H9 (cell line): ENCODE results near the gene PRLHR. TPM values are rescaled to one million over a fixed set of nuclear protein-coding genes. Genes with fewer than 3 reads are reported as not detected.

Experiments
- DNase-seq: peaks from one replicate; pipeline ENCODE4 v3.0.0-alpha.2; 2017
- H2AFZ ChIP-seq: one replicate; pipeline ENCODE4 v1.6.1; 2013; ENCODE audit warnings: mild to moderate bottlenecking, low read length, control low read depth, moderate library complexity
- H2AK5ac ChIP-seq: 2 replicates; pipeline ENCODE4 v1.6.1; 2013; ENCODE audit warnings: low read length, control low read depth, mixed read lengths; ENCODE audit not compliant: insufficient read length
- H2BK120ac ChIP-seq: one replicate; pipeline ENCODE4 v1.6.1; 2013; ENCODE audit warnings: low read depth, mild to moderate bottlenecking, low read length, control low read depth, inconsistent platforms; ENCODE audit not compliant: poor library complexity, severe bottlenecking
- H2BK12ac ChIP-seq: 2 replicates; pipeline ENCODE4 v1.6.1; 2013; ENCODE audit warnings: low read length, control low read depth, mixed read lengths, low read depth; ENCODE audit not compliant: insufficient read length
- H2BK15ac ChIP-seq: 2 replicates; pipeline ENCODE4 v1.6.1; 2013; ENCODE audit warnings: low read depth, low read length, control low read depth
- H2BK20ac ChIP-seq: one replicate; pipeline ENCODE4 v1.6.1; 2013; ENCODE audit warnings: low read depth, mild to moderate bottlenecking, low read length, control low read depth, inconsistent platforms; ENCODE audit not compliant: poor library complexity, severe bottlenecking
- H2BK5ac ChIP-seq: 2 replicates; pipeline ENCODE4 v1.6.1; 2013; ENCODE audit warnings: low read length, control low read depth, mixed read lengths; ENCODE audit not compliant: insufficient read length
- H3K14ac ChIP-seq: 2 replicates; pipeline ENCODE4 v1.6.1; 2013; ENCODE audit warnings: low read length, control low read depth; ENCODE audit not compliant: insufficient read depth
- H3K18ac ChIP-seq: 2 replicates; pipeline ENCODE4 v1.6.1; 2013; ENCODE audit warnings: low read depth, mild to moderate bottlenecking, mixed read lengths, low read length, control low read depth; ENCODE audit not compliant: insufficient read length
- H3K23ac ChIP-seq: 2 replicates; pipeline ENCODE4 v1.6.1; 2013; ENCODE audit warnings: low read length, control low read depth, mixed read lengths, low read depth; ENCODE audit not compliant: insufficient read length
- H3K23me2 ChIP-seq: 2 replicates; pipeline ENCODE4 v1.6.1; 2013; ENCODE audit warnings: low read depth, mild to moderate bottlenecking, mixed read lengths, low read length, control low read depth; ENCODE audit not compliant: insufficient read length, poor library complexity, severe bottlenecking
- H3K27ac ChIP-seq: 2 replicates; pipeline ENCODE4 v1.5.1; 2013; ENCODE audit warnings: low read length, control low read depth, mixed read lengths, low read depth; ENCODE audit not compliant: insufficient read length
- H3K27me3 ChIP-seq: 2 replicates; pipeline ENCODE4 v1.6.1; 2013; ENCODE audit warnings: low read length, control low read depth, inconsistent platforms; ENCODE audit not compliant: insufficient read depth
- H3K4ac ChIP-seq: 2 replicates; pipeline ENCODE4 v1.6.1; 2013; ENCODE audit warnings: low read depth, mild to moderate bottlenecking, control low read depth, inconsistent platforms, low read length, moderate library complexity
- H3K4me1 ChIP-seq: 2 replicates; pipeline ENCODE4 v1.6.1; 2013; ENCODE audit warnings: low read length, control low read depth, inconsistent platforms; ENCODE audit not compliant: insufficient read depth
- H3K4me2 ChIP-seq: 2 replicates; pipeline ENCODE4 v1.6.1; 2013; ENCODE audit warnings: low read length, control low read depth, mixed read lengths; ENCODE audit not compliant: insufficient read length, insufficient read depth
- H3K56ac ChIP-seq: 2 replicates; pipeline ENCODE4 v1.6.1; 2013; ENCODE audit warnings: low read depth, mild to moderate bottlenecking, mixed read lengths, low read length, control low read depth; ENCODE audit not compliant: insufficient read length
- H3K79me1 ChIP-seq: 2 replicates; pipeline ENCODE4 v1.6.1; 2013; ENCODE audit warnings: low read depth, mild to moderate bottlenecking, moderate library complexity, low read length, control low read depth, inconsistent platforms; ENCODE audit not compliant: insufficient read depth, poor library complexity, severe bottlenecking
- H3K79me2 ChIP-seq: 2 replicates; pipeline ENCODE4 v1.6.1; 2013; ENCODE audit warnings: low read length, control low read depth, inconsistent platforms; ENCODE audit not compliant: insufficient read depth
- H3K9ac ChIP-seq: 2 replicates; pipeline ENCODE4 v1.6.1; 2013; ENCODE audit warnings: low read length, control low read depth, mixed read lengths; ENCODE audit not compliant: insufficient read length; ENCODE audit errors: extremely low read depth
- H3K9me3 ChIP-seq: one replicate; pipeline ENCODE4 v1.6.1; 2013; ENCODE audit warnings: low read depth, low read length, inconsistent platforms; ENCODE audit not compliant: control insufficient read depth
- H3T11ph ChIP-seq: one replicate; pipeline ENCODE4 v1.6.1; 2013; ENCODE audit warnings: mild to moderate bottlenecking, low read length, control low read depth, inconsistent platforms
- H4K20me1 ChIP-seq: one replicate; pipeline ENCODE4 v1.6.1; 2013; ENCODE audit not compliant: control insufficient read depth, insufficient read length, insufficient read depth
- H4K5ac ChIP-seq: 2 replicates; pipeline ENCODE4 v1.6.1; 2013; ENCODE audit warnings: low read depth, mild to moderate bottlenecking, mixed read lengths, low read length, control low read depth; ENCODE audit not compliant: insufficient read length
- H4K8ac ChIP-seq: replicated peaks from 2 replicates; pipeline ENCODE4 v1.6.1; 2013; ENCODE audit warnings: low read length, control low read depth, mixed read lengths, low read depth; ENCODE audit not compliant: insufficient read length
- H4K91ac ChIP-seq: 2 replicates; pipeline ENCODE4 v1.6.1; 2013; ENCODE audit warnings: low read depth, mild to moderate bottlenecking, moderate library complexity, mixed read lengths, low read length, control low read depth; ENCODE audit not compliant: insufficient read length
- H3K27ac Mint-ChIP-seq, 3 experiments: 2 replicates in 2 of 3; 3 replicates in 1 of 3; pipeline ENCODE4 v1.8.0; 2020 to 2021; ENCODE audit warnings: mixed read lengths in 3 of 3, mild to moderate bottlenecking in 1 of 3, moderate library complexity in 1 of 3
- H3K27me3 Mint-ChIP-seq: 2 replicates; pipeline ENCODE4 v1.8.0; 2021; ENCODE audit warnings: low read depth, mild to moderate bottlenecking, moderate library complexity, mixed read lengths
- H3K36me3 Mint-ChIP-seq, 3 experiments: 2 replicates in 2 of 3; 3 replicates in 1 of 3; pipeline ENCODE4 v1.8.0; 2020 to 2021; ENCODE audit warnings: low read depth in 3 of 3, mixed read lengths in 3 of 3; ENCODE audit not compliant: insufficient read depth in 1 of 3
- H3K4me1 Mint-ChIP-seq, 2 experiments: 2 replicates each; pipeline ENCODE4 v1.8.0; 2020; ENCODE audit warnings: mixed read lengths in 2 of 2
- H3K4me3 Mint-ChIP-seq, 2 experiments: 2 replicates in 1 of 2; 3 replicates in 1 of 2; pipeline ENCODE4 v1.8.0; 2020 to 2021; ENCODE audit warnings: mild to moderate bottlenecking in 2 of 2, mixed read lengths in 2 of 2, moderate library complexity in 1 of 2
- H3K9me3 Mint-ChIP-seq, 2 experiments: 2 replicates in 1 of 2; 3 replicates in 1 of 2; pipeline ENCODE4 v1.8.0; 2020; ENCODE audit warnings: mild to moderate bottlenecking in 2 of 2, mixed read lengths in 2 of 2, moderate library complexity in 1 of 2
- WGBS: extraction: QIAGEN DNeasy Blood & Tissue Kit; methylation state at CpG from one replicate; pipeline ENCODE4 v1.1.7; 2013; ENCODE audit warnings: missing lambda C conversion rate, low lambda C conversion rate, mixed read lengths; ENCODE audit not compliant: insufficient read length; ENCODE audit errors: extremely low coverage; 5-methylcytosine and 5-hydroxymethylcytosine counted together
- total RNA-seq: library from RNA; stranded (reverse); gene quantifications from 2 replicates; pipeline ENCODE4 v1.2.1, GENCODE V29; 2021
- TF ChIP-seq, protein P1 (sequence below): fragments of 200-600 bp; sonication (generic); conservative IDR thresholded peaks from 3 replicates; pipeline ENCODE4 v1.8.0; 2021; ENCODE audit warnings: antibody characterized with exemption, mild to moderate bottlenecking

PRLHR gene
- total RNA-seq, 1 experiment from 2014 or later = not detected

DNA sequence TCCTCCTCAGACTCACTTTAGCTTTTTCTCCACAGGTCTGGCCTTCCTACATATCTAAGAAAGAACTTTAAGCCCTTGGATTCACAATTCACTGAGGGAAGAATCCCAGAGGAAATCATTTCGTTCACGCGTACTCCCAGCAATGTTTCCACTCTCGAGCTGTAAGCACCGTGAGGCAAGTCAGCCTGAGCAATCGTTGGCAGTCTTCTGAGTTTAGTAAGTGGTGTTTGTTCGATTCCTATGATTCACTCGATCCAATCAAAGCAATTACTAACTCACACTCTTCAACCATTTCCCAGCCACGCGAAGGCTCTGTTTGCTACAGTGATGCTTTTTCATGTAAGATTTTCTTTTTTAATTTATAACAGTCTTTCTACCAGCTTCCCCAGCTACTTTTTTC lies 10.2 kb upstream of the PRLHR start:
- Histone ChIP-seq H3K23me2 (no peaks in the 10 kb centered on the region), H3K9ac (no peak overlapping the region), H3K14ac (no peak overlapping the region), H2AK5ac (no peak overlapping the region), H3K4me1 (no peaks in the 10 kb centered on the region), H3K9me3 (peaks cover 12% of the 10 kb centered on the region), H4K91ac (no peak overlapping the region), H2BK12ac (no peak overlapping the region), H2BK5ac (no peak overlapping the region), H3K56ac (no peak overlapping the region), H3K27ac (no peak overlapping the region), H2AFZ (no peak overlapping the region), H2BK120ac (no peak overlapping the region), H4K8ac (no peak overlapping the region), H3K4me2 (no peak overlapping the region), H3K27me3 (no peaks in the 10 kb centered on the region), H3K79me1 (no peaks in the 10 kb centered on the region), H3K23ac (no peak overlapping the region), H3K79me2 (no peaks in the 10 kb centered on the region), H3K18ac (no peak overlapping the region), H4K20me1 (no peaks in the 10 kb centered on the region), H4K5ac (no peak overlapping the region), H2BK20ac (no peak overlapping the region), H3K4ac (no peak overlapping the region), H3T11ph (no peak overlapping the region), H2BK15ac (no peak overlapping the region)
- TF ChIP-seq, protein P1, sequence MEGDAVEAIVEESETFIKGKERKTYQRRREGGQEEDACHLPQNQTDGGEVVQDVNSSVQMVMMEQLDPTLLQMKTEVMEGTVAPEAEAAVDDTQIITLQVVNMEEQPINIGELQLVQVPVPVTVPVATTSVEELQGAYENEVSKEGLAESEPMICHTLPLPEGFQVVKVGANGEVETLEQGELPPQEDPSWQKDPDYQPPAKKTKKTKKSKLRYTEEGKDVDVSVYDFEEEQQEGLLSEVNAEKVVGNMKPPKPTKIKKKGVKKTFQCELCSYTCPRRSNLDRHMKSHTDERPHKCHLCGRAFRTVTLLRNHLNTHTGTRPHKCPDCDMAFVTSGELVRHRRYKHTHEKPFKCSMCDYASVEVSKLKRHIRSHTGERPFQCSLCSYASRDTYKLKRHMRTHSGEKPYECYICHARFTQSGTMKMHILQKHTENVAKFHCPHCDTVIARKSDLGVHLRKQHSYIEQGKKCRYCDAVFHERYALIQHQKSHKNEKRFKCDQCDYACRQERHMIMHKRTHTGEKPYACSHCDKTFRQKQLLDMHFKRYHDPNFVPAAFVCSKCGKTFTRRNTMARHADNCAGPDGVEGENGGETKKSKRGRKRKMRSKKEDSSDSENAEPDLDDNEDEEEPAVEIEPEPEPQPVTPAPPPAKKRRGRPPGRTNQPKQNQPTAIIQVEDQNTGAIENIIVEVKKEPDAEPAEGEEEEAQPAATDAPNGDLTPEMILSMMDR = no peak
- Mint-ChIP-seq H3K36me3 (no peaks in the 10 kb centered on the region; a peak in 1 of 7 replicates), H3K27me3 (peaks cover 23% of the 10 kb centered on the region), H3K9me3 (no peaks in the 10 kb centered on the region), H3K4me1 (no peaks in the 10 kb centered on the region), H3K27ac (no peak overlapping the region), H3K4me3 (no peak overlapping the region)
- DNase-seq = no peak
- WGBS = no CpG with 5 or more reads among the region's 10 CpGs
